ENCODE measurements around the gene HS3ST5. TPM values are rescaled to one million over a fixed set of nuclear protein-coding genes. Genes with fewer than 3 reads are reported as not detected.

HS3ST5 gene
- total RNA-seq, 1 donor from 2014 or later, result 17.4 TPM

DNA sequence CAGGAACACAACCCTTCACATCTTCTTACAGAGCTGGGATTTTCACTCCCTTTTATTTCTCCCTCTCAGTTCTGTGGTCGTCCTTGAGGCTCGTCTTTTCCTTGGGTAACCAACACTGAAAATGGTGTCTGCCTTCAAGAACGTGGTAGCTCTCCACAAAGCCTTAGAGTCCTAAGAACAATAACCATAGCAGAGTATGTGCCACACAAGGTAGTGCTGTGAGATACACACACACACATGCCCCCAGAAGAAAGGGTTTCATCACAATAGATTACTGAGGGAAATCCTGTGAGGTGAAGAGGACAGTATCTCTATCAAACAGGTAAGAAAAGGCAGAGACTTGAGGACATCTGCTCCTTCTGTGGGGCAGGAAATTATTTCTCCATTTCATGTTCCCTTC lies 267.0 kb downstream of the HS3ST5 start:
- Mint-ChIP-seq H3K9me3 (ENCODE audit: unreplicated experiment) (no peaks in the 10 kb centered on the region), H3K4me1 (ENCODE audit: low read depth, unreplicated experiment) (peaks cover 5% of the 10 kb centered on the region), H3K4me3 (ENCODE audit: unreplicated experiment) (no peak overlapping the region), H3K36me3 (ENCODE audit: unreplicated experiment) (no peaks in the 10 kb centered on the region), H3K27me3 (ENCODE audit: unreplicated experiment) (peaks cover 5% of the 10 kb centered on the region), H3K27ac (ENCODE audit: unreplicated experiment) (no peak overlapping the region)
- no peak for DNase-seq
- no peak for TF ChIP-seq CTCF (IDR thresholded peaks at IDR 0.05; ENCODE audit: partially characterized antibody, unreplicated experiment)

DNA sequence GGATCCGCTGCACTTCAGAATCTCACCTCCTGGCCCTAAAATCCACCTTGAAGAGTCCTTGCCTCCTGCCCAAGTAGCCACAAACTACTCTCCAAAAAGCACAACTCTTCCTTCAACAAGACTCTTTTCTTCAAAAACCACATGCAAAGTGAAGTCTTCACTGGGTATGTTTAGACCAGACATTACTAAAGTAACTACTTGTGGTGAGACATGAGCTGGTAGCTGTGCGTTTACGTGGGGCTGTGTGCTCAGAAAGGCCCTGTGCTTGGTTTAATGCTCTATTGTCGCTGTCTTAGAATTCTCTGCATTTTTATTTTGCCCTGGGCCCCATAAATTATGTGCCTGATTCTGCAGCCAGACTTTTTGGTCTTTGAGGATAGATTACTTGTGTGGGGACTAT lies 267.5 kb downstream of the HS3ST5 start:
- no peaks in the 10 kb centered on the region for H3K9me3 Mint-ChIP-seq (ENCODE audit: unreplicated experiment)
- DNase-seq, result no peak
- TF ChIP-seq CTCF (IDR thresholded peaks at IDR 0.05; ENCODE audit: partially characterized antibody, unreplicated experiment), result no peak
- H3K36me3 Mint-ChIP-seq (ENCODE audit: unreplicated experiment), result no peaks in the 10 kb centered on the region
- peaks cover 5% of the 10 kb centered on the region for H3K27me3 Mint-ChIP-seq (ENCODE audit: unreplicated experiment)
- no peak overlapping the region for H3K27ac Mint-ChIP-seq (ENCODE audit: unreplicated experiment)
- H3K4me1 Mint-ChIP-seq (ENCODE audit: low read depth, unreplicated experiment), result peaks cover 5% of the 10 kb centered on the region
- no peak overlapping the region for H3K4me3 Mint-ChIP-seq (ENCODE audit: unreplicated experiment)

GRCh38 chr6:114068771-114069170 lies 274.1 kb downstream of the HS3ST5 start:
- Mint-ChIP-seq H3K4me3 (ENCODE audit: unreplicated experiment) (no peak overlapping the region), H3K9me3 (ENCODE audit: unreplicated experiment) (no peaks in the 10 kb centered on the region), H3K27me3 (ENCODE audit: unreplicated experiment) (peaks cover 3% of the 10 kb centered on the region), H3K36me3 (ENCODE audit: unreplicated experiment) (no peaks in the 10 kb centered on the region), H3K4me1 (ENCODE audit: low read depth, unreplicated experiment) (no peaks in the 10 kb centered on the region), H3K27ac (ENCODE audit: unreplicated experiment) (no peak overlapping the region)
- DNase-seq, result no peak
- no peak for TF ChIP-seq CTCF (IDR thresholded peaks at IDR 0.05; ENCODE audit: partially characterized antibody, unreplicated experiment)

DNA sequence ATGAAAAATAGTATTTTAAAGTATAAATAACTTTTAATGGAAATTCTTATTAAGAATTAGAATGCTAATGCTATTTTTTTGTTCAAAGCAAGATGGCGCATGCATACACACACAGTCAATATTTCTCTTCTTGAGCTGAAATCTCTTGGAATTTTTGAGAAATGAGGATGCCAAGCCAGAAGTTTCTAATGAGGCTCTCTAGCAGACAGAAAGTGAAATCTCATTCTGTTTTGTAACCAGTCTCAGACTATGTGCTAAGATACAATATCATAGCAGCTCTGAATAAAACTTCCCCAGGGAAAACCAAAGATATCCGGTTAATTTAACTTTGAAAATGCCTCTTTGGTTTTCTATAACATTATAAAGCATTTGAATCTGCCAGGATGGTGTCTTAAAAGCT lies 274.7 kb downstream of the HS3ST5 start:
- no peak for DNase-seq
- H3K27me3 Mint-ChIP-seq (ENCODE audit: unreplicated experiment), result no peaks in the 10 kb centered on the region
- H3K4me3 Mint-ChIP-seq (ENCODE audit: unreplicated experiment), result no peak overlapping the region
- no peak overlapping the region for H3K27ac Mint-ChIP-seq (ENCODE audit: unreplicated experiment)
- no peaks in the 10 kb centered on the region for H3K9me3 Mint-ChIP-seq (ENCODE audit: unreplicated experiment)
- H3K36me3 Mint-ChIP-seq (ENCODE audit: unreplicated experiment), result no peaks in the 10 kb centered on the region
- no peaks in the 10 kb centered on the region for H3K4me1 Mint-ChIP-seq (ENCODE audit: low read depth, unreplicated experiment)
- TF ChIP-seq CTCF (IDR thresholded peaks at IDR 0.05; ENCODE audit: partially characterized antibody, unreplicated experiment), result no peak

DNA sequence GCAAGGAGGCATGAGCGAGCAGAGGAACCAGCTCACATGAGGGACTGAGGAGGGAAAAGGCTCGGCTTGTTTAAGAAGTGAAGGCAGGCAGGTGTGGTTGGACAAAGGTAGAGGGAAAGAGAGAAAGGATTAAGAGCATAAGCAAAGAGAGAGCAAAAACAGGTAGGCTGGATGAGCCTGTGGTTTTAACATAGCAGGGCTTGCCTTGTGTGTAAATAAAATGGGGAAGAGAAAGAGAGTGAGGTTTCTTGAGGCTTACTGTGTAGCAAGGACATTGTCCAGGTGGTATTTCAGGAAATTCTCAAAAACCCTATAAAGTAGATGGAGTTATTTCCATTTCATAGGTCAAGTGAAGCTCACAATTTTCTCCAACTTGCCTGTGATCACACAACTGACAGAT lies 278.0 kb downstream of the HS3ST5 start:
- no peak for TF ChIP-seq CTCF (IDR thresholded peaks at IDR 0.05; ENCODE audit: partially characterized antibody, unreplicated experiment)
- no peaks in the 10 kb centered on the region for H3K27me3 Mint-ChIP-seq (ENCODE audit: unreplicated experiment)
- no peak overlapping the region for H3K27ac Mint-ChIP-seq (ENCODE audit: unreplicated experiment)
- H3K36me3 Mint-ChIP-seq (ENCODE audit: unreplicated experiment), result no peaks in the 10 kb centered on the region
- H3K4me3 Mint-ChIP-seq (ENCODE audit: unreplicated experiment), result no peak overlapping the region
- no peak for DNase-seq
- no peaks in the 10 kb centered on the region for H3K9me3 Mint-ChIP-seq (ENCODE audit: unreplicated experiment)
- H3K4me1 Mint-ChIP-seq (ENCODE audit: low read depth, unreplicated experiment), result no peaks in the 10 kb centered on the region

All from glutamatergic neuron (in vitro differentiated cells).